ENCODE results near the gene EXOSC2.
"Not testable (repeated sequence)": the region's sequence is repeated elsewhere in the genome, so short reads cannot be mapped to it uniquely, and the experiment has no call there.

The EXOSC2 gene

GRCh38 chr9:130668196-130668595, 25.4 kb upstream of the EXOSC2 start:
- DNase-seq (ENCODE audit: low read depth in 2 of 2): no peak

- no peak for DNase-seq (ENCODE audit: low read depth in 2 of 2)
Observed at GRCh38 chr9:130668659-130669058, 24.9 kb upstream of the EXOSC2 start.

- no peak for DNase-seq (ENCODE audit: low read depth in 2 of 2)
Observed at GRCh38 chr9:130669965-130670364, 23.6 kb upstream of the EXOSC2 start.

DNA sequence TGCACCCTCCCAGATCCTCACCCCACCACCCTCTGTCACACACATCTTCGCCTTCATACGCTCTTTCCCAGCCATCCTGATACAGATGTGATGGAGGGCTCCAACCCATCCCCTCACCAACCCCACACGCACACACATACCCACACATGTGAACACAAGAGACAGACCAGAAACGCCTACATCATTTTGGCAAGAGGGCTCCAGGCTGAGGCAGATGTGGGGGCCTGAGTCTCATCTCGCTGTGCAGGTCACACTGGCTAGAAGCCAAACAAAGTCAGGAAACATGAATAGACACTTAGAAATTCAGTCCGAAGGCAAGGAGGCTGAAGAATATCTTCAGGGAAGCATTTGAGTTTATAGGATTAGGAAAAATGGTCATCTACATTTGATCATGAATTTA, 22.9 kb upstream of the EXOSC2 start:
- no peak for DNase-seq (ENCODE audit: low read depth in 2 of 2)

DNA sequence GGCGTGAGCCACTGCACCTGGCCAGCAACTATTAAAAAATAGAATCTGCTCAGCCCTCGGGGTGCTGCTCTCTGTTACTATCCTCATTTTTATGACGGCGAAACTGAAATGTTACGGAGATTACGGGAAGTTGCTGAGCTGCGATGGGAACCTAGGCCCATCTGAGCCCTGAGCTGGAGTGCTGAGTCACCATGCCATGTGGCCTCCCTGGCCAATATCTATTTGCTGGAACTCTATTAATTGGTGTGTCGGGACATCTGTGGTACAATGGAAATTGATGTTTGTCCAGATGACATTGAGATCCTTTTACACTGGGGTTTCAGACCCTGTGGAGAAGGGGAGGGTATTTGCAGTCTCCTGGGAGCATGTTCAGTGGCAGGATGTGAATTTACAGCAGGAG, 21.1 kb upstream of the EXOSC2 start:
- DNase-seq (ENCODE audit: low read depth in 2 of 2): no peak

DNA sequence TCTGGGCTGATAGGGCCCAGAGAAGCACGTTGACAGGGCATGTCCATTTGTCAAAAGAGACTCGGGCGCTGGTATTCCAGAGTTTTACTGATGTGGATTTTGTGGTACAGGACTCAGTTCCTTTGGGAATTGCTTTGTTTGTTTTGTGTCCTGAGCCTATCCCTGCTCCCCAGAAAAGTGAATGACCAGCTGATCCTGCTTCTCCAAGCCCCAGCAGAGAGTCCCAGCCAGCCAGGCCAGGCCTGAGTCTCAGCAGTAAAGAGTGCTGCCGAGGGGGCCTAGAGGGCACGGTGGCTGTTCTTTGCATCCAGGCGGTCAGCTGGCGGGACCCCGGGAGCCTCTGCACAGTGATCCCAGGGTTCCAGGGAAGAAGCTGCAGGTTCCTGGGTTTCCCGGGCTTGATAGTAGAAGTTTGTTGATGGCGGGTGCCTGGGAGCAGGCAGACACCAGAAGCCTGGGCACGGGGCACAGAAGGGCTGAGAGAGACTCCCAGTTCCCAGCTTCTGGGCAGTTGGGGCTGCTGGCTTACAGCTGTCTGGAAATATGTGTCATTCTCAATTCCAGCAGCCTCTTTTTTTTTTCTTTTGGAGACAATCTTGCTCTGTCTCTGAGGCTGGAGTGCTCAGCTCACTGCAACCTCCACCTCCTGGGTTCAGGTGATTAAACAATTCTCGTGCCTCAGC, 20.5 kb upstream of the EXOSC2 start:
- no peak for DNase-seq (ENCODE audit: low read depth in 2 of 2)

- no peak for DNase-seq (ENCODE audit: low read depth in 2 of 2)
Observed at GRCh38 chr9:130675396-130675795, 18.2 kb upstream of the EXOSC2 start.

DNA sequence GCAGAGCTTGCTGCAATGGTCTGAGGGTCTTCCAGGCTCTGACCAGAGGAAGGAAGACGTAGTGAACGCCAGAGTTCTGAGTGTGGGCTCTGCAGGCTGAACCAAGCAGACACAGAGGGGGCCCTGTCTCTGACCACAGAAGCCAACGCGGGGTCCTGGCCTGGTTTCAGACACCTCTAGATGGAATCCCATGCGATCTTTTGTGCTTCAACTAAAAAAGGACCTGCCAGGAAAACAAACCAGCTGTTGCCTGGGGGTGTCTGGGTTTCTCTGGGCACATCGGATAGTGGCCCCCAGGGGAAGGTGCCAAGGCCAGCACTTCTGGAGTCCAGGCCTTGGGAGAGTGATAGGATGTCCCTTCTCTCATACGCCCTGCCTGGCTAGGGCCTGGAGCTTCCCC, 16.3 kb upstream of the EXOSC2 start:
- DNase-seq (ENCODE audit: low read depth in 2 of 2): no peak

DNA sequence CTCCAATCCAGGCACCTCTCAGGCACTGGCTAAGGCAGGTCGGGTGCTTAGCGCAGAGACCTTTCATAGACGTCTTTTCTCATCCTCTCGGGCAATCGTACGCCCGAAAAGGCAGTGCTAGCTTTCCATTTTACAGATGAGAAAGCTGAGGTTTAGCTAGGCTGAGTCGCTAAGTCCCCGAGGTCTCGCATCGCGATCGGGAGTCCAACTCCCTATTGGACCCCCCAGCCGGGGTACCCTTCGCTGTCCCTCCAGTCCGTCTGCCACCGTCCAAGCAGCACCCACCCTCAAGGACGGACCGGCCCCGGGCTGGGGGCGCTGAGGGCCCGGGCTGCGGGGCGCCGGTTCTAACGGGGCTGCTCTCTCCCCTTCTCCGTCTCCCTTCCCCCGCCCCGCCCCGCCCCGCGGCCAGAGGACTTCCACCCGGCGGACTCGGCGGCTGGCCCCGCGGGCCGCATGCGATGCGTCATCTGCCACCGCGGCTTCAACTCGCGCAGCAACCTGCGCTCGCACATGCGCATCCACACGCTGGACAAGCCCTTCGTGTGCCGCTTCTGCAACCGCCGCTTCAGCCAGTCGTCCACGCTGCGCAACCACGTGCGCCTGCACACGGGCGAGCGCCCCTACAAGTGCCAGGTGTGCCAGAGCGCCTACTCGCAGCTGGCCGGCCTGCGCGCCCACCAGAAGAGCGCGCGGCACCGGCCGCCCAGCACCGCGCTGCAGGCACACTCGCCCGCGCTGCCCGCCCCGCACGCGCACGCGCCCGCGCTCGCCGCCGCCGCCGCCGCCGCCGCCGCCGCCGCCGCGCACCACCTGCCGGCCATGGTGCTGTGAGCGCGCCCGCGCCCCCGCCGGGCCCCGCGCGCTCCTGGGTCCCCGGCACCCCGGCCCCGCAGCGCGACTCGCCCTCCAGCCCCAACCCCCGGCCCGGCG, 12.5 kb upstream of the EXOSC2 start:
- peak; percentile 13 to 22 for DNase-seq (ENCODE audit: low read depth in 2 of 2)

DNA sequence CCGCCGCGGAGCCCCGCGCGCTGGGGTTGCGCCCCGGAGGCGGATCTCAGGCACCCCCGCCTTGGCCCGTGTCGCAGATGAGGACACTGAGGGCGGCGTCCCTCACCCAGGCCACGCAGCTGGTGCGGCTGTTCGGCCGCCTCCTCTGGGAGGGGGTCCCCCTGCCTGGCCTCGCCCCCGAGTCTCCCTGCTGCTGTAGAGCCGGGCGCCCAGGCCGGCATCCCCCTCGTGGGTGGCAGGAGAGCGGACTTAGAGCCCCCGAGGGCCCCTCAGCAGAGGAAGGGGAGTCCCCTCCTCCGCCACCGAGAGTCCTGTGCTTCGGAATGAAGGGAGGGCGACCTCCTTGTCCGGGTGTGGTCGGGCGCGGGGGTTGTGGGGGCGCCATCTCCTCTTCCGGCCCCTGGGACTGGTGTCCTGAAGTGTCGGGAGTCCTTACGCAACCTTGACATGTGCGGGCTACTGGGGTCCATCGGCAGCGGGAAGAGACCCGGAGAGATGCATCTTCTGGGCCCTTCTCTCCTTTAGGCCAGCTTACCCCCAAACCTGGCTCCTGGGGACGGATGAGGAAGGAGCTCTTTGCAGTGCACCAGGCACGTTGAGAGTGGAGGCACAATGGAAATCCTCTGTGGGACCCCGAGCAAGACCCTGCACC, 11.7 kb upstream of the EXOSC2 start:
- DNase-seq (ENCODE audit: low read depth in 2 of 2): no peak

GRCh38 chr9:130682421-130683121, 11.0 kb upstream of the EXOSC2 start:
- DNase-seq (ENCODE audit: low read depth in 2 of 2): peak; percentile 31 to 32

DNA sequence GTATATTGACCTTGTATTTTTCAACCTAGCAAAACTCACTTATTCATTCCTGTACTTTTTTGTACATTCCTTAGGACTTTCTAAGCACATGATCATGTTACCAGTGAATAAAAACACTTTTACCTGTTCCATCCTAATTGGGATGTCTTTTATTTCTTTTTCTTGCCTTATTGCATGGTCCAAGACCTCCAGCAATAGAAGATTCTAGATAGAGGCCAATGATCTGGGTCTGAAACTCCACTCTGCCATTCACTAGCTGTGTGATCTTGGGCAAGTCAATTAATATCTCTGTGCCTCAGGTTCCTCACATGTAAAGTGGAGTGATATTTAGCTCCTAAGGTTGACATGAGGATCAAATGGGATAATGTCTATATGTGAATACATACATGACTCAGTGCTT, 8.5 kb upstream of the EXOSC2 start:
- DNase-seq (ENCODE audit: low read depth in 2 of 2): no peak

DNA sequence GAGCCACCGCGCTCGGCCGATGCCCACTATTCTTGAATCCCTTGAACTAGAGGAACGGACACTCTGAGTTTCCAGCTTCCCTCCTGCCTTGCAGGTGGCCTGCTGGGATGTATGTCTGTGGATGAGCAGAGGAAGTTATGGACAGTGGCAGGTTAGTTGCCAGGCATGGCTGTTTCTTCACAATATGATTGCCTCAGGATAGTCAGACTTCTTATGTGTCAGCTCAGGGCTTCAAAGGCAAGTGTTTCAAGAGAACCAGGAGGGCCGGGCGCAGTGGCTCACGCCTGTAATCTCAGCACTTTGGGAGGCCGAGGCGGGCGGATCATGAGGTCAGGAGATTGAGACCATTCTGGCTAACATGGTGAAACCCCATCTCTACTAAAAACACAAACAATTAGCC, 7.6 kb upstream of the EXOSC2 start:
- not testable (repeated sequence) for DNase-seq (ENCODE audit: low read depth in 2 of 2)

- DNase-seq (ENCODE audit: low read depth in 2 of 2): no peak
Observed at GRCh38 chr9:130687615-130688014, 6.0 kb upstream of the EXOSC2 start.

DNA sequence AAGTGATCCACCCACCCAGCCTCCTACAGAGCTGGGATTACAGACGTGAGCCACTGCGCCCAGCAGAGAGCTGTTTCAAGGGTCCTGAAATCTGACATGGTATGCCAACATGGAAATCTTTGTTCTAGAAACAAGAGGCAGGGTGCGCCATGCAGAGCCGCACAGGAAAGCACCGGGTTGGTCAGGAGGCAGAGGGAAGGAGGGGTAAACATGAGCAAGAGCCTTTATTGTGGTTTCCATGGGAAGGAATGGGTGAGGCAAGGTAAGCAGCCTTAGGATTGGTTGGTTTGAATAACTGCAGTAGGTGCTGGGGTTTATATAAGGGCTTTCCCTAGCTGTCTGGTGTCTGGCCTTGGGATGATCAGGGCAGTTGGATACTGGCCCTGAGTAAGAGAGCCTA, 5.5 kb upstream of the EXOSC2 start:
- no peak for DNase-seq (ENCODE audit: low read depth in 2 of 2)

- DNase-seq (ENCODE audit: low read depth in 2 of 2): no peak
Observed at GRCh38 chr9:130689572-130689936, 4.0 kb upstream of the EXOSC2 start.

DNA sequence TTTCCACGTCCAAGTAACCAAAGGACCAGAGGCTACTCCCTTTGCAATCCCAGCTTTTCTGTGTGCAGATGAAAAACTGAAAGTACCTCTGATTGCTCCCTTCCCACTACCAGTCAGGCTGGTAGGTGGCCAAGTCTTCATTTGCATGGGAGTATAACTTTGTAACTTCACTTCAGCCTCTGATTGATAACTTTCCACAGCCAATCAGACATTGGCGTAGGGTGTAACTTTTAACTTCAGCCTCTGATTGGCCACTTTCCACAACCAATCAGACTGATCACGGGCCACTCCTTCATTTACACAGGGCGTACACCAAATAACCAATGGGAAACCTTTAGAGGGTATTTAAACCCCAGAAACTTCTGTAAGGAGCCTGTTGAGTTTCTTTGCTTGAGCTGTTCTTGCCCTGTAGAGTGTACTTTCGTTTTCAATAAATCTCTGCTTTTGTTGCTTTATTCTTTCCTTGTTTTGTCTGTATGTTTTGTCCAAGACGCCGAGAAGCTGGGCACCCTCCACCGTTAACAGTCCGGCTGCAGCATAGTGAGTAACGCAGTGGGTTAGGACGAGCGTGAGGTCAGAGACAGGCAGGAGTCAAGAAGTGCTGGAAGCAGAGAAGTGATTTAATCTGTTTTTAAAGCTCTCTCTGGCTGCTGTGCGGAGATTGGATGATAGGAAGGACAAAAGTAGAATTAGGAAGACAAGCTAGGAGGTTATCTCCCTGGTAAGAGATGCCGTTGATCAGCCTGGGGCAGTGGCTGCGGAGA, 3.5 kb upstream of the EXOSC2 start:
- DNase-seq (ENCODE audit: low read depth in 2 of 2): no peak

DNA sequence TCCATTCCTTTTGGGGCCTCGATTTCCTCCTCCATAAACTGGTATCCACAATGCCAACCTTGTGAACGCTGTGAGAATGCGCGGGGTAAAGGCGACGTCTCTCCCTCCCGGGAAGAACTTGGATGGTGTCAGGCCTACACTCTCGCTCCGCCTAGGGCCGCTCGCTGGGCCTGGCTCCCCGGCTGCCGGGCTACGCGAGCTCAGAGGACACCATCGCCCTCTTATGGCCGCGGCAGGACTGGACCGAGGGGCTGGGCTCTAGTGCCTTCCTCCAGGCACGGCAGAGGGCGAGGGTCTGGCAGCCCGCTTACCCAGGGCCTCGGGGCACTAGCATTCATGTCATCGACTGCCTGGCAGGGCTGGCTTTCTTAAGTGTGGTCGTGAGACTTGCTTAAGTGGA, 1.3 kb upstream of the EXOSC2 start:
- DNase-seq (ENCODE audit: low read depth in 2 of 2): no peak

GRCh38 chr9:130693101-130693425, 517 bp upstream of the EXOSC2 start:
- no peak for DNase-seq (ENCODE audit: low read depth in 2 of 2)

- no peak for DNase-seq (ENCODE audit: low read depth in 2 of 2)
Observed at GRCh38 chr9:130694205-130694604, 625 bp downstream of the EXOSC2 start.

GRCh38 chr9:130696139-130696650, 2.6 kb downstream of the EXOSC2 start:
- no peak for DNase-seq (ENCODE audit: low read depth in 2 of 2)

All from stimulated activated CD8-positive, alpha-beta memory T cell treated with anti-CD3 and anti-CD28 coated beads, Interleukin-7, amount 100 ng/mL, for 1 hour (primary cell).